OCI-LY7 (cell line): ENCODE results near the gene DNAJB11. TPM values are rescaled to one million over a fixed set of nuclear protein-coding genes. Genes with fewer than 3 reads are reported as not detected.

Source experiments
- Bru-seq: library from RNA; stranded (reverse); fragments of 400-500 nt; gene quantifications from one replicate; lab custom pipeline; 2021; lab: Mats Ljungman, UMichigan
- BruChase-seq, 2 experiments: library from RNA; stranded (reverse); fragments of 400-500 nt; gene quantifications; one replicate each; lab custom pipeline; 2021; lab: Mats Ljungman, UMichigan
- BruUV-seq: library from RNA; stranded (reverse); fragments of 400-500 nt; replicated peaks from 2 replicates; lab custom pipeline; 2021; lab: Mats Ljungman, UMichigan
- CTCF ChIA-PET: fragments of 300-600 bp; sonication (Branson Sonifier 250); formaldehyde crosslinking; loops from one replicate; lab custom pipeline; 2022; ENCODE audit warnings: antibody characterized with exemption; ENCODE audit not compliant: unreplicated experiment; lab: Charles Lee
- POLR2A ChIA-PET: fragments of 300-600 bp; sonication (Branson Sonifier 250); formaldehyde crosslinking; loops from one replicate; lab custom pipeline; 2022; ENCODE audit warnings: antibody characterized with exemption; lab: Charles Lee
- DNase-seq: peaks from one replicate; pipeline ENCODE4 v3.0.0-alpha.2; 2015; ENCODE audit warnings: low spot score
- H2AFZ ChIP-seq: fragments of 200-600 bp; sonication (generic), shearing (Covaris generic); 2 replicates; pipeline ENCODE4 v1.6.1; 2014; ENCODE audit warnings: mild to moderate bottlenecking, antibody characterized with exemption, low read length, moderate library complexity
- H3K27ac ChIP-seq: fragments of 200-600 bp; sonication (generic); 2 replicates; pipeline ENCODE4 v1.5.1; 2014; ENCODE audit warnings: mixed run types, low read depth, mild to moderate bottlenecking, moderate library complexity, low read length, inconsistent platforms; ENCODE audit not compliant: poor library complexity, severe bottlenecking
- H3K36me3 ChIP-seq: fragments of 200-600 bp; sonication (generic); 2 replicates; pipeline ENCODE4 v1.6.1; 2014; ENCODE audit warnings: mild to moderate bottlenecking, antibody characterized with exemption, low read length, moderate library complexity, mixed read lengths; ENCODE audit not compliant: insufficient read depth
- H3K4me1 ChIP-seq: fragments of 200-600 bp; sonication (generic); 2 replicates; pipeline ENCODE4 v1.5.1; 2014; ENCODE audit warnings: mild to moderate bottlenecking, low read length; ENCODE audit not compliant: insufficient read depth, poor library complexity, severe bottlenecking
- H3K4me2 ChIP-seq: fragments of 200-600 bp; sonication (generic); 2 replicates; pipeline ENCODE4 v1.6.1; 2014; ENCODE audit warnings: mild to moderate bottlenecking, low read length
- H3K4me3 ChIP-seq: fragments of 200-600 bp; sonication (generic); 2 replicates; pipeline ENCODE4 v1.5.1; 2014; ENCODE audit warnings: mild to moderate bottlenecking, low read depth, low read length; ENCODE audit not compliant: poor library complexity, severe bottlenecking
- H3K79me2 ChIP-seq: fragments of 200-600 bp; sonication (generic); 2 replicates; pipeline ENCODE4 v1.6.1; 2016; ENCODE audit warnings: low read depth, mild to moderate bottlenecking, low read length, moderate library complexity, mixed read lengths; ENCODE audit not compliant: insufficient read depth
- H3K9me2 ChIP-seq: fragments of 200-600 bp; sonication (generic); 2 replicates; pipeline ENCODE4 v1.6.1; 2016; ENCODE audit warnings: mild to moderate bottlenecking, low read length, mixed read lengths; ENCODE audit not compliant: insufficient read depth
- H3K9me3 ChIP-seq: fragments of 200-600 bp; sonication (generic); 2 replicates; pipeline ENCODE4 v1.6.1; 2014; ENCODE audit warnings: mild to moderate bottlenecking, mixed run types, low read length, mixed read lengths
- H4K20me1 ChIP-seq: fragments of 200-600 bp; sonication (generic); 2 replicates; pipeline ENCODE4 v1.6.1; 2014; ENCODE audit warnings: mild to moderate bottlenecking, antibody characterized with exemption, low read length, moderate library complexity, mixed read lengths; ENCODE audit not compliant: insufficient read depth
- CTCF ChIP-seq: fragments of 200-600 bp; sonication (generic); conservative IDR thresholded peaks from 2 replicates; pipeline ENCODE4 v1.5.1; 2014; ENCODE audit warnings: mild to moderate bottlenecking, antibody characterized with exemption, low read length, moderate library complexity, mixed read lengths
- EZH2phosphoT487 ChIP-seq: fragments of 200-600 bp; sonication (generic); IDR thresholded peaks from 2 replicates; pipeline ENCODE4 v1.6.1; 2018; ENCODE audit warnings: low read depth, borderline replicate concordance, mild to moderate bottlenecking, mixed run types, antibody characterized with exemption, low read length, moderate library complexity, mixed read lengths
- intact Hi-C: fragments of 100-400 bp; cut with micrococcal nuclease; formaldehyde crosslinking; loops from one replicate; pipeline ENCODE4 v1.10.0; 2022; ENCODE audit not compliant: unreplicated experiment
- long read RNA-seq: library from polyadenylated mRNA; stranded (forward); transcript quantifications from one replicate; pipeline ENCODE4 v2.0.0, GENCODE V29; 2022
- total RNA-seq, 2 experiments: library from RNA; depleted of rRNA in 1 of 2; stranded (reverse); fragments of >200 nt in 1 of 2; shearing (Covaris generic) in 1 of 2; gene quantifications; 2 replicates each; pipeline ENCODE4 v1.2.3, GENCODE V29; 2014 to 2022

DNAJB11 gene
- total RNA-seq (2014; rRNA removed; shearing (Covaris generic)) (73.0 and 78.7 TPM in 2 replicates), total RNA-seq (2022) (53.2 and 61.1 TPM in 2 replicates), Bru-seq, nascent RNA (percentile 94 among the genes with signal in this experiment), BruChase-seq, experiment 1, labeled RNA remaining after a 6-hour chase (percentile 80 among the genes with signal in this experiment), BruChase-seq, experiment 2, labeled RNA remaining after a 2-hour chase (percentile 88 among the genes with signal in this experiment)
- long read RNA-seq, full-length matches to known transcripts: 96 of 104 reads
- long read RNA-seq, partial matches to known transcripts: 3 of 104 reads
- long read RNA-seq, other reads (novel, unspliced or antisense): 5 of 104 reads

- peak; percentile 100 for DNase-seq
- no peak for TF ChIP-seq EZH2phosphoT487
- TF ChIP-seq CTCF: no peak
- intact Hi-C loops: loop anchor here (2.0 kb wide), 1 partner anchor 212 kb away; the partner anchor contains the start of gene EIF4A2
- H3K4me1 ChIP-seq: peaks cover 34% of the 10 kb centered on the region
- H3K27ac ChIP-seq: peak within 1 kb of the TSS; percentile 60
- H3K9me3 ChIP-seq: no peaks in the 10 kb centered on the region
- BruUV-seq: no TSS peak
- H3K4me3 ChIP-seq: peak within 1 kb of the TSS; percentile 84
- no peaks in the 10 kb centered on the region for H4K20me1 ChIP-seq
- peaks cover 84% of the 10 kb centered on the region for H3K79me2 ChIP-seq
- CTCF ChIA-PET: interaction anchor here (0.5 to 1.7 kb wide), 5 partner anchors 41 to 627 kb away, joined by 3 to 6 read pairs (median 4); no protein-coding TSS in a partner anchor
- H2AFZ ChIP-seq: peak within 1 kb of the TSS; percentile 42; the same call in 1 of the 2 replicates
- H3K36me3 ChIP-seq: peaks cover 37% of the 10 kb centered on the region
- no peaks in the 10 kb centered on the region for H3K9me2 ChIP-seq
- H3K4me2 ChIP-seq: peak within 1 kb of the TSS; percentile 93
- POLR2A ChIA-PET: interaction anchor here (0.6 to 2.7 kb wide), 26 partner anchors 9 to 1544 kb away, joined by 3 to 18 read pairs (median 4); partner anchors contain the start of genes EIF4A2, RFC4 and TRA2B
Measured at GRCh38 chr3:186570096-186570940, at the start of gene DNAJB11. Gene DNAJB11, plus strand, starts transcription at chr3:186570720. Its CDS starts 178 bp downstream, at chr3:186570898.

GRCh38 chr3:186520957-186521842 is 49.3 kb upstream of the DNAJB11 start:
- peaks cover 61% of the 10 kb centered on the region for H3K4me1 ChIP-seq
- no peaks in the 10 kb centered on the region for H4K20me1 ChIP-seq
- no peaks in the 10 kb centered on the region for H3K9me3 ChIP-seq
- CTCF ChIA-PET: no interaction called here
- H3K27ac ChIP-seq: peak overlapping the region; percentile 74
- H3K4me3 ChIP-seq: peak overlapping the region; percentile 22
- H3K9me2 ChIP-seq: no peaks in the 10 kb centered on the region
- no peaks in the 10 kb centered on the region for H3K79me2 ChIP-seq
- no TSS peak for BruUV-seq
- POLR2A ChIA-PET: interaction anchor here (1.7 to 5.0 kb wide), 3 partner anchors 8 to 49 kb away, joined by 4 to 38 read pairs (median 10); partner anchors contain the start of gene DNAJB11
- intact Hi-C loops: no loop called here
- no peak for TF ChIP-seq CTCF
- H3K36me3 ChIP-seq: no peaks in the 10 kb centered on the region
- H3K4me2 ChIP-seq: peak overlapping the region; percentile 64
- peak; percentile 80 for DNase-seq
- H2AFZ ChIP-seq: peak overlapping the region; percentile 56; the same call in 1 of the 2 replicates
